ENCODE data around the gene STAT2. TPM values are rescaled to one million over a fixed set of nuclear protein-coding genes. Genes with fewer than 3 reads are reported as not detected.
"Not testable (repeated sequence)": the region's sequence is repeated elsewhere in the genome, so short reads cannot be mapped to it uniquely, and the experiment has no call there.

The STAT2 gene
- total RNA-seq: 70.3 and 75.0 TPM in 2 replicates

DNA sequence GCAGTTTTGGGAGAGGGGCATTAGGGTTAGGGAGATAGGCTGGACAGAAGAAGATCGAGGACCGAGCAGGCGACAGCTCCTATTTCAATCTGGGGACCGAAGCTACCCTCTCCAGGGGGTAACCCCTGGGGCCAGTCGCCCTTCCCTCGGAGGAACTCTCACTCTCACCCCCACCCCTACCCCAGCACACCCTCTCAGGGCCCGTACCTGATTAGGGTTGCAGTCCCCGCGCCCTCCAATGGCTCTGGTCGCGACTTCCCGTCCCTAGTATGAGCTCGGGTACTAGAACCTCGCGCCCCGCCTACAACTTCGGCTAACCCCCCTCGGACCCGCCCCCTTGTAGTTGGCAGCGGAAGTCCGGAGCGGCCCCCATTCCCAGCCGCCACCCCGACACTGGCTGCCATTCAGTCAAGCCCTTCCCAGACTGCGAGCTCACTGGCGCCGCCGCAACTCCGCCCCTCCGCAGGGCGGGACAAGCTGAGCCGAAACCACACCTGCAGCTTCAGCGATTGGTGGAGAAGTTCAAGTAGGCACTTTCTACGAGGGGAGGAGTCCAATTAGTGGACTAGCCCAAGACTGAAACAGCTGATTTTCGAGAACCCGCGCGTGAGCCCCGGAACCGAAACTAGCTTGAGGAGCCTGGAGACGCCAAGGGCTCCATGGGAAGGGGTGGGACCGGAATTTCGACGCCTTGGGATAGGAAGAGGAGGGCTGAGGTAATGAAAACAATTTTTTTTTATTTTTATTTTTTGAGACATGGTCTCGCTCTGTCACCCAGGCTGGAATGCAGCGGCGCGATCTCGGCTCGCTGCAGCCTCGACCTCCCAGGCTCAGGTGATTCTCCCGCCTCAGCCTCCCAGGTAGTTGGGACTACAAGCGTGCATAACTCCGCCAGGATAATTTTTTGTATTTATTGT, at the start of gene STAT2:
TSS of gene STAT2 (minus strand) at position 257 of the 917 bp plus-strand sequence. CDS start 3,536 bp downstream, outside the sequence.
- DNase-seq (ENCODE audit: low spot score): peak; percentile 100
- H3K4me1 Mint-ChIP-seq (ENCODE audit: low read depth): peaks cover 24% of the 10 kb centered on the region
- H3K27me3 Mint-ChIP-seq (ENCODE audit: low read depth): no peaks in the 10 kb centered on the region
- H3K27ac Mint-ChIP-seq: peak within 1 kb of the TSS; percentile 90
- peak within 1 kb of the TSS; percentile 89 for H3K4me3 Mint-ChIP-seq (ENCODE audit: low read depth)
- intact Hi-C loops (cut with micrococcal nuclease): loop anchor here (1.0 to 5.0 kb wide), 7 partner anchors 22 to 256 kb away; partner anchors contain the start of genes CS, IL23A, PA2G4 and TIMELESS
- H3K36me3 Mint-ChIP-seq (ENCODE audit: low read depth): peaks cover 10% of the 10 kb centered on the region
- H3K9me3 Mint-ChIP-seq: no peaks in the 10 kb centered on the region

DNA sequence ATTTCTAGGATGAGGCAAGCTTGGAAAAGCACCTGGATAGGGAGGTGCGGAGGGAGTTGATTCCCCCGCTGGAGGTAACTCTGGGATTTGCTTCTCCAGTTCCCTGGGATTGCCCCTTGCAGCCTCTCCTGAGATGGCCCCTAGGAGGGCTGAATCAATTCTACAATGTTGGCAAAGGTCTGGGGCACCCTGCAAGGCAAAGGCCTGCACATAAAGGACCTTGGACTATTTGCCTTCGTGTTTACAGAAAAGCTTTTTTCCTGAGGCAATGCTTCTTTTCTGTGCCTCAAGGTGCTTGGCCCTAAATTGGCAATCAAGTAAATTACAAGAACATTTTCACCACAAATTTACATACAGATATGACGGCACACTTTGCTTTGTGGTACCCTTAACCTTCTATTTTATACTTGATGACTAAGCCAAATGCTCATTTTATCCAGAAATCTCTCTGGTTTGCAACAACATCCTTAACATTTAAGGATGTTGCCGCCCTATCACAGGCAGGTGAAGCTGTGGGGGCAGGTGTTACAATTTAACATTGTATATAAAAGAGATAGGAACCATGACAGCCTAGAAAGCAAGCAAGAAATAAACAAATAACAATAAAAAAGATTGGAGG, 49.0 kb upstream of the STAT2 start:
- intact Hi-C loops (cut with micrococcal nuclease): no loop called here
- Mint-ChIP-seq H3K9me3 (no peaks in the 10 kb centered on the region), H3K27ac (no peak overlapping the region), H3K4me1 (ENCODE audit: low read depth) (no peaks in the 10 kb centered on the region), H3K36me3 (ENCODE audit: low read depth) (no peaks in the 10 kb centered on the region), H3K4me3 (ENCODE audit: low read depth) (no peak overlapping the region), H3K27me3 (ENCODE audit: low read depth) (no peaks in the 10 kb centered on the region)
- no peak for DNase-seq (ENCODE audit: low spot score)

DNA sequence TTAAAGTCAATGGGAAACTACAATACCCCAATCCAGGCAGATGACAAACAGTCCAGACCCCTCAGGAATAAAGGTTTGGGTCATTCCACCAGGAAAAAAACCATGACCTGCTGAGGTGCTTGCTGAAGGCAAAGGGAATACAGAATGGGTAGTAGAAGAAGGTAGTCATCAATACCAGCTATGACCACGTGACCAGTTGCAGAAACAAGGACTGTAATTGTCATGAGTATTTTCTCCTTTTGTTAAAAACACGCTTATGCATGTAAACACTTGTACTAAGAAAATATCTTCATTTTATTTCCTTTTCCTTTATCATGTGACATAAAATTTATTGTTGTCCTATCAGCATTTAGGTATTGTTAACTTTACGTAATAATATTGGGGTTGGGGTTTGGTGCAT, 44.3 kb upstream of the STAT2 start:
- intact Hi-C loops (cut with micrococcal nuclease); H3K27me3 Mint-ChIP-seq (ENCODE audit: low read depth); H3K36me3 Mint-ChIP-seq (ENCODE audit: low read depth); H3K27ac Mint-ChIP-seq; DNase-seq (ENCODE audit: low spot score); H3K4me3 Mint-ChIP-seq (ENCODE audit: low read depth); H3K9me3 Mint-ChIP-seq; H3K4me1 Mint-ChIP-seq (ENCODE audit: low read depth): not testable (repeated sequence)

DNA sequence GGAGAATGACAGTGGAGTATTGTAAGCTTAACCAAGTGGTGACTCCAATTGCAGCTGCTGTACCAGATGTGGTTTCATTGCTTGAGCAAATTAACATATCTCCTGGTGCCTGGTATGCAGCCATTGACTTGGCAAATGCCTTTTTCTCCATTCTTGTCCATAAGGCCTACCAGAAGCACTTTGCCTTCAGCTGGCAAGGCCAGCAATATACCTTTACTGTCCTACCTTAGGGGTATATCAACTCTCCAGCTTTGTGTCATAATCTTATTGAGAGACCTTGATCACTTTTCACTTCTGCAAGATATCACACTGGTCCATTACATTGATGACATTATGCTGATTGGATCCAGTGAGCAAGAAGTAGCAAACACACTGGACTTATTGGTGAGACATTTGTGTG, 41.7 kb upstream of the STAT2 start:
- intact Hi-C loops (cut with micrococcal nuclease); H3K27me3 Mint-ChIP-seq (ENCODE audit: low read depth); H3K36me3 Mint-ChIP-seq (ENCODE audit: low read depth); H3K9me3 Mint-ChIP-seq; DNase-seq (ENCODE audit: low spot score); H3K27ac Mint-ChIP-seq; H3K4me1 Mint-ChIP-seq (ENCODE audit: low read depth); H3K4me3 Mint-ChIP-seq (ENCODE audit: low read depth): not testable (repeated sequence)

DNA sequence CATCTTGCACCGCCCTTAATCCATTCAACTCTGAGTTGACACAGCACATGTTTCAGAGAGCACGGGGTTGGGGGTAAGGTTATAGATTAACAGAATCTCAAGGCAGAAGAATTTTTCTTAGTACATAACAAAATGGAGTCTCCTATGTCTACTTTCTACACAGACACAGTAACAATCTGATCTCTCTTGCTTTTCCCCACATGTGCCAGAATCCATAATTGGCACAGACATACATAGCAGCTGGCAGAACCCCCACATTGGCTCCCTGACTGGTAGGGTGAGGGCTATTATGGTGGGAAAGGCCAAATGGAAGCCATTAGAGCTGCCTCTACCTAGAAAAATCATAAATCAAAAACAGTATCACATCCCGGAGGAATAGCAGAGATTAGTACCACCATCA, 41.2 kb upstream of the STAT2 start:
- DNase-seq (ENCODE audit: low spot score); H3K4me1 Mint-ChIP-seq (ENCODE audit: low read depth); H3K9me3 Mint-ChIP-seq; H3K36me3 Mint-ChIP-seq (ENCODE audit: low read depth); intact Hi-C loops (cut with micrococcal nuclease); H3K27me3 Mint-ChIP-seq (ENCODE audit: low read depth); H3K4me3 Mint-ChIP-seq (ENCODE audit: low read depth); H3K27ac Mint-ChIP-seq: not testable (repeated sequence)

DNA sequence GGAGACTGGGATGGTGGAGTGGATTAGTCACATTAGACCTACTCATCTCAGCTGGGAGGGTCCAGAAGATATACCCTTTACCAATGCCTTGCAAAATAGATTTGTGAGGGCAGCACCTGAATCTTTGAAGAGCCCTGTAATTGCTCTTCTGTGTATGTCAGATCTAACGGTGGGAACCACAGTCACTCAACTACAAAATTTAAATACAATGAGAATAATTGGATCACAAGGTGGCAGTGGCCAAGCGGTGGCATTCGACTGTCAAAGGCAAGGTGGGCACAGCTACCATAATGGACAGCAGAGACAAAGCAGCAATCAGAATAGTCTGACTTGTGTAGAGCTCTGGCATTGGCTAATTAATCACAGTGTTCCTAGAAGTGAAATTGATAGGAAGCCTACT, 39.6 kb upstream of the STAT2 start:
- H3K36me3 Mint-ChIP-seq (ENCODE audit: low read depth); H3K27ac Mint-ChIP-seq; H3K27me3 Mint-ChIP-seq (ENCODE audit: low read depth); H3K9me3 Mint-ChIP-seq; H3K4me3 Mint-ChIP-seq (ENCODE audit: low read depth); intact Hi-C loops (cut with micrococcal nuclease); DNase-seq (ENCODE audit: low spot score); H3K4me1 Mint-ChIP-seq (ENCODE audit: low read depth): not testable (repeated sequence)

DNA sequence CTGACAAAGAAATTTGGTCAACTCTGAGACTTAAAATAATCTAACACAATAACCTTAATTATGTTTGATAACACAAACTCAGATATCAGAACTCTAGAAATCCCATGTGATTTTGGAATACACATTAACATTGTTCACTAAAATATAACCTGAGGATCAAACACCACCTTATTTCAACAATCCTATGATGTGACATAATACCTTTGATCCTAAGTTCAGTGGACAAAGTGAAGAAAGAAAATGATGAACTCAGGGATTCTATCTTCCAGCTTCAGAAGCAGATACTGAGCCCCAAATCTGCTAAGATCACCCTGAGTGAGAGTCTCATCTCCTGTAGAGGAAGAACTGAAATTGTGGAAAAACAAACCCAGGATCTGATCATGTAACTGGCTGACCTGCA, 38.4 kb upstream of the STAT2 start:
- Mint-ChIP-seq H3K36me3 (ENCODE audit: low read depth) (no peaks in the 10 kb centered on the region), H3K9me3 (peaks cover 8% of the 10 kb centered on the region), H3K4me3 (ENCODE audit: low read depth) (no peak overlapping the region), H3K4me1 (ENCODE audit: low read depth) (no peaks in the 10 kb centered on the region), H3K27ac (no peak overlapping the region), H3K27me3 (ENCODE audit: low read depth) (no peaks in the 10 kb centered on the region)
- DNase-seq (ENCODE audit: low spot score): no peak
- intact Hi-C loops (cut with micrococcal nuclease): no loop called here

DNA sequence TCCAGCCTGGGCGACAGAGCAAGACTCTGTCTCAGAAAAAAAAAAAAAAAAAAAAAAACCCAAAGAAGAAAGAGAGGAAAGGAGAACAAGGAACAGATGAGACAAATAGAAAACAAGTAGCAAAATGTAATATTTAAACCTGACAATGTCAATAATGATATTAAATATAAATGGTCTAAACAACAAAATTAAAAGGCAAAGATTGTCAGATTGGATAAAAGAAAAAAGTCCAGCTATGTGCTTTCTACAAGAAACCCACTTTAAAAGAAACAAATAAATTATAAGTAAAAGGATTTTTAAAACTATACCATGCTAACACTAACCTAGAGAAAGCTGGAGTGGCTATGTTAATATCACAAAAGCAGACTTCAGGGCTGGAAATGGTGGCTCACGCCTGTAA, 32.4 kb upstream of the STAT2 start:
- H3K36me3 Mint-ChIP-seq (ENCODE audit: low read depth): no peaks in the 10 kb centered on the region
- H3K9me3 Mint-ChIP-seq: no peaks in the 10 kb centered on the region
- DNase-seq (ENCODE audit: low spot score): no peak
- intact Hi-C loops (cut with micrococcal nuclease): no loop called here
- no peaks in the 10 kb centered on the region for H3K4me1 Mint-ChIP-seq (ENCODE audit: low read depth)
- H3K27me3 Mint-ChIP-seq (ENCODE audit: low read depth): no peaks in the 10 kb centered on the region
- H3K27ac Mint-ChIP-seq: no peak overlapping the region
- H3K4me3 Mint-ChIP-seq (ENCODE audit: low read depth): no peak overlapping the region

DNA sequence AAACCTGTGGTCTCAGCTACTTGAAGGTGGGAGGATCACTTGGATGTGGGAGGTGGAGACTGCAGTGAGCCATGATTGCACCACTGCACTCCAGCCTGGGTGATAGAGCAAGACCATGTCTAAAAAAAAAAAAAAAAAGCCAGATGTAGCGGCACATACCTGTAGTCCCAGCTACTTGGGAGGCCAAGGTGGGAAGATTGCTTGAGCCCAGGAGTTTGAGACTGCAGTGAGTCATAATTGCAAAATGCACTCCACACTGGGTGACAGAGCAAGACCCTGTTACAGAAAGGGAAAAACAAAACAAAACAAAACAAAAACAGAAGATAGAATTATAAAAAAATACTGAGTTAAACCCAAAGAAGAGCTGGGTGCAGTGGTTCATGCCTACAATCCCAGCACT, 31.8 kb upstream of the STAT2 start:
- Mint-ChIP-seq H3K27me3 (ENCODE audit: low read depth) (no peaks in the 10 kb centered on the region), H3K9me3 (no peaks in the 10 kb centered on the region), H3K36me3 (ENCODE audit: low read depth) (no peaks in the 10 kb centered on the region), H3K4me3 (ENCODE audit: low read depth) (no peak overlapping the region), H3K27ac (no peak overlapping the region), H3K4me1 (ENCODE audit: low read depth) (no peaks in the 10 kb centered on the region)
- intact Hi-C loops (cut with micrococcal nuclease): no loop called here
- no peak for DNase-seq (ENCODE audit: low spot score)

DNA sequence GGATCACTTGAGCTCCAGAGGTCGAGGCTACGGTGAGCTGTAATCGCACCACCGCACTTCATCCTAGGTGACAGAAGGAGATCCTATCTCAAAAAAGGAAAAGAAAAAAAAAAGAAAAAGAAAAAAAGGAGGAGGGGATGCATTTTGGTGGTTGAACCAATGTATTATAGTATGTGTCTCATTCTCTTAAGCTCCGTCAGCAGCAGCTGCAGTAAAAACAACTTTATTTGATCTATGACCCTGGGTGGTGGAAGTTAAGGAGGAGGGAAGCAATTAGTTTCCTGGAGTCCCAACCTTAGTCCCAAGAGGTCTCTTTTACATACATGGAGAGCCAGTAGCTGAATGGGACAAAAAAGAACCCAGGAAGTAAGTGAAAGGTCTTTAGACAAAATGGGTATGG, 29.5 kb upstream of the STAT2 start:
- Mint-ChIP-seq H3K4me1 (ENCODE audit: low read depth) (no peaks in the 10 kb centered on the region), H3K27me3 (ENCODE audit: low read depth) (no peaks in the 10 kb centered on the region), H3K9me3 (no peaks in the 10 kb centered on the region), H3K36me3 (ENCODE audit: low read depth) (no peaks in the 10 kb centered on the region), H3K27ac (no peak overlapping the region), H3K4me3 (ENCODE audit: low read depth) (no peak overlapping the region)
- intact Hi-C loops (cut with micrococcal nuclease): no loop called here
- no peak for DNase-seq (ENCODE audit: low spot score)

DNA sequence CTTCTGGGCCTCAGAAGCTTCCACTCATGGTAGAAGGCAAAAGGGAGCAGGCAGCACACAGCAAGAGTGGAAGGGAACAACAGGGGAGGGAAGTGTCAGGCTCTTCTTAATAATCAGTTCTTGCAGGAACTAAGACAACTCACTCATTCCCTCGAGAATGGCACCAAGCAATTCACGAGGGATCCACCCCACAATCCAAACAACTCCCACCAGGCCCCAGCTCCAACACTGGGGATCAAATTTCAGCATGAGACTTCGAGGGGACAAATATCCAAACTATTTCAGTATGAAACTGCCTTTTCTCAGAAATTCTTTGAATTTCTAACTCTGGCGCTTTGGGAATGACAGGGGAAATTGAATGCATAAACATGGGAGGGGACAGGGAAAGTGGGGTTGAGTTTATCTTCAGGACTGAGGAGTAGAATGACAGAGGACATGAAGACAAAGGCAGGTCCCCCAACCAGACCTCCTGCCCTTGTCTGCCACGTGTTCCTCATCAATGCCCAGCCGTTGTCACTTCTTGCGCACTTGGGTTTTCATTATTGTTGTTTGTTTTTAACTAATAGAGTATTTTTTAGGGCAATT, 27.3 kb upstream of the STAT2 start:
- Mint-ChIP-seq H3K36me3 (ENCODE audit: low read depth) (no peaks in the 10 kb centered on the region), H3K4me1 (ENCODE audit: low read depth) (no peaks in the 10 kb centered on the region), H3K4me3 (ENCODE audit: low read depth) (no peak overlapping the region), H3K27me3 (ENCODE audit: low read depth) (no peaks in the 10 kb centered on the region), H3K27ac (no peak overlapping the region), H3K9me3 (no peaks in the 10 kb centered on the region)
- intact Hi-C loops (cut with micrococcal nuclease): no loop called here
- no peak for DNase-seq (ENCODE audit: low spot score)

DNA sequence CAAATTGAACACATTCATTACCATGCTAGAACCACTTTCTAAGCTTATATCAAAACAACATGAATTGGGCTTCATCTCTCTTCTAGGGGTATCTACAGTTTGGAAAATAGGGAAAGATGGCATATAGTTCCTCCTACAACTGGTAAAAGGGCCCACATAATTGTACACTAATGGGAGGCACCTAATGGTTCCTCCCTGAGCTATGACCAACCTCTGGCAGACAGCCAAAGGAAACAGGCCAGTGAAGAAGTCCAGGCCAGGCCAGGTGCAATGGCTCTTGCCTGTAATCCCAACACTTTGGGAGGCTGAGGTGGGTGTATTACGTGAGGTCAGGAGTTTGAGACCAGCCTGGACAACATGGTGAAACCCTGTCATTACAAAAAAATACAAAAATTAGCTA, 26.0 kb upstream of the STAT2 start:
- intact Hi-C loops (cut with micrococcal nuclease): no loop called here
- H3K36me3 Mint-ChIP-seq (ENCODE audit: low read depth): no peaks in the 10 kb centered on the region
- no peak for DNase-seq (ENCODE audit: low spot score)
- no peak overlapping the region for H3K4me3 Mint-ChIP-seq (ENCODE audit: low read depth)
- no peaks in the 10 kb centered on the region for H3K27me3 Mint-ChIP-seq (ENCODE audit: low read depth)
- no peaks in the 10 kb centered on the region for H3K9me3 Mint-ChIP-seq
- no peaks in the 10 kb centered on the region for H3K4me1 Mint-ChIP-seq (ENCODE audit: low read depth)
- no peak overlapping the region for H3K27ac Mint-ChIP-seq

DNA sequence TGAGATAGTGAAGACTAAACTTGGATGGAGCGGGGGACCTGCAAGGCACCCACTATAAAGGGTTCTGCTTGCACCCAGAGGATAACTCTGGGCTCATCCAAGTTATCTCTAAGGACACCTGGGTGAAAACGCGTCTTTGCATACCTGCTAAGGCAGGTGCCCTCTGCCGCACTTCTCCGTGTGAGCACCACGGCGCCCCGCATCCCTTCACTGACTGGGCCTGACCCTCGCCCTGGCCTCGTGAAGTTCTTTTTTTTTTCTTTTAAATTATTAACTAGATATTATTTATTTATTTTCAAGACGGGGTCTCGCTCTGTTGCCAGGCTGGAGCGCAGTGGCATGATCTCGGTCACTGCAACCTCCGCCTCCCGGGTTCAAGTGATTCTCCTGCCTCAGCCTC, 22.7 kb upstream of the STAT2 start:
- intact Hi-C loops (cut with micrococcal nuclease): no loop called here
- no peak for DNase-seq (ENCODE audit: low spot score)
- Mint-ChIP-seq H3K4me1 (ENCODE audit: low read depth) (no peaks in the 10 kb centered on the region), H3K4me3 (ENCODE audit: low read depth) (no peak overlapping the region), H3K9me3 (no peaks in the 10 kb centered on the region), H3K27me3 (ENCODE audit: low read depth) (no peaks in the 10 kb centered on the region), H3K36me3 (ENCODE audit: low read depth) (no peaks in the 10 kb centered on the region), H3K27ac (no peak overlapping the region)

Measured in activated T-helper 2 cell treated with anti-CD3 and anti-CD28 coated beads, Interferon-gamma antibody, Interleukin-2, Interleukin-4, amounts not matched to agents 10 μg/mL and 5 μg/mL and 100 μg/mL, durations not matched to agents 14 hours and 24 hours and 36 hours (primary cell).